ENCODE measurements around the gene MARCO.

MARCO gene

DNA sequence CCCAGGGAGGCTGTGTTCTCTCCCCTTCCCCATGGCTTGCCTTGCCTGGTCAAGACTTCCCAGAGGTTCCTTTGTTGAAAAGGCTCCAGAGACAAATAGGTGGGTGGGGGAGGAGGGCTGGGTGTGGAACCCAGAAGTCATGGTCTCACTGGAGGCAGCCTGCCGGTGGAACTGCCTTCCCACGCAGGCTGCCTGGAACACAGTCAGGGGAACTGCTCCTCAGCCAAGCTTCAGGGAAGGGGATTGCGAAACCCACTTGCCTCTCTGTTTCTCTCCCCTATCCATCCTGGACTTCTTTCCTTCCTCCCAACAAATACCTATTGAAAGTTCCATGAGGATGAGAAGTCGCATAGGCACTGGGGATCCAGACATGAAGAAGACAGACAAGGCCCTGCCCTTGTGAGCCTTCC lies 31.6 kb downstream of the MARCO start:
- Histone ChIP-seq H3K27ac (ENCODE audit: insufficient read depth in 1 of 2, low read depth in 1 of 2, low read length in 2 of 2, poor library complexity in 1 of 2, severe bottlenecking in 2 of 2) (no peak overlapping the region), H3K9me3 (ENCODE audit: control extremely low read depth in 1 of 5, control insufficient read depth in 4 of 5, insufficient read depth in 2 of 5, low read depth in 1 of 5, low read length in 4 of 5) (peaks cover 0 to 9% (median 0%) of the 10 kb centered on the region in 5 experiments), H3K36me3 (ENCODE audit: control insufficient read depth in 4 of 4, insufficient read depth in 4 of 4, low read length in 3 of 4) (no peaks in the 10 kb centered on the region), H3K4me1 (ENCODE audit: control extremely low read depth in 1 of 4, control insufficient read depth in 4 of 4, insufficient read depth in 4 of 4, low read length in 3 of 4) (no peaks in the 10 kb centered on the region), H3K4me3 (ENCODE audit: control insufficient read depth in 1 of 7, extremely low read depth in 1 of 7, insufficient read depth in 4 of 7, low read depth in 2 of 7, low read length in 6 of 7) (no peak overlapping the region), H3K27me3 (replicated peaks in 2 of 5; ENCODE audit: control insufficient read depth in 4 of 5, insufficient read depth in 5 of 5, low read length in 4 of 5) (peaks cover 0 to 37% (median 0%) of the 10 kb centered on the region in 5 experiments)
- DNase-seq: no peak
- POLR2A ChIA-PET: no interaction called here
- WGBS (ENCODE audit: insufficient coverage): 74% methylated on average over 4 of the region's 4 CpGs
- CTCF ChIA-PET: no interaction called here

DNA sequence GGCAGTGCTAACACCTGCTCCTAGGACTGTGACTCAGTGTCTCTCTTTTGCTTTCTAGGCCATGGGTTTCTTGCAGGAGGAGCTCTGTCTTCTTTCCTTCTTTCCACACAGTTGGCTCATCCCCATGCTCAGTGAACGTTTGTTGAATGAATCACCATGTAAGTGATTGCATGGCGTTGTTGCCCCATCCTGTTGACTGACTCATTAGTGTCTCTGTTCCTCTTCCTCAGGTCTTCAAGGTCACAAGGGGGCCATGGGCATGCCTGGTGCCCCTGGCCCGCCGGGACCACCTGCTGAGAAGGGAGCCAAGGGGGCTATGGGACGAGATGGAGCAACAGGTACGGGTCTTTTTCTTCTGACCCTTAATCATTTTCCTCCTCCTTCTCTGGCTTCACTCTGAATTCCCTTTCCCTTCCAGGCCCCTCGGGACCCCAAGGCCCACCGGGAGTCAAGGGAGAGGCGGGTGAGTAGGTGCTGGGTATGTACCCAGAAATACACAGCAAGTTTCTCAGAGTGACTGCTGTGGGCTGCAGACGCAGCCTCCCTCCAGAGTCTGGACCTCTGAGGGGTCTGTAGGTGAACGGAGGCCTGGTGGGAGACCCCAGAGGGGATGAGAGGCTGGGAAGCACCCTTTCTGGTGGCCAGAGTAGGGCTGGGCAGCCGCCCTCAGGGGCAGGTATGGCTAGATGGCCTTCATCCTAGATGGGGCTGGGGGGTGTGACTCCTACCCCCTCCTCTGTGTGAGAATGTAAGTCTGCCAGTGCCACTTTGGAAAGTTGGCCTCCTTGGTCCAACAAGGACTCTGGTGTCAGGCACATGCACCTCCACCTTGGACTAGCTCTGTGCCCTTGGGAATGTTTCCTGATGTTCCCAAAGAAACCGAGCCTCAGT lies 32.4 kb downstream of the MARCO start:
- Histone ChIP-seq H3K9me3 (ENCODE audit: control extremely low read depth in 1 of 5, control insufficient read depth in 4 of 5, insufficient read depth in 2 of 5, low read depth in 1 of 5, low read length in 4 of 5) (peaks cover 0 to 9% (median 0%) of the 10 kb centered on the region in 5 experiments), H3K27me3 (replicated peaks in 2 of 5; ENCODE audit: control insufficient read depth in 4 of 5, insufficient read depth in 5 of 5, low read length in 4 of 5) (peaks cover 0 to 42% (median 0%) of the 10 kb centered on the region in 5 experiments), H3K4me1 (ENCODE audit: control extremely low read depth in 1 of 4, control insufficient read depth in 4 of 4, insufficient read depth in 4 of 4, low read length in 3 of 4) (no peaks in the 10 kb centered on the region), H3K27ac (ENCODE audit: insufficient read depth in 1 of 2, low read depth in 1 of 2, low read length in 2 of 2, poor library complexity in 1 of 2, severe bottlenecking in 2 of 2) (no peak overlapping the region), H3K4me3 (ENCODE audit: control insufficient read depth in 1 of 7, extremely low read depth in 1 of 7, insufficient read depth in 4 of 7, low read depth in 2 of 7, low read length in 6 of 7) (no peak overlapping the region), H3K36me3 (ENCODE audit: control insufficient read depth in 4 of 4, insufficient read depth in 4 of 4, low read length in 3 of 4) (no peaks in the 10 kb centered on the region)
- ChIA-PET CTCF (no interaction called here), POLR2A (interaction anchor here (0.7 kb wide), 1 partner anchor 260 kb away, joined by 3 read pairs; no protein-coding TSS in a partner anchor)
- peak in 1 of 3 donors; percentile 4 for DNase-seq
- 96% methylated on average over 5 of the region's 13 CpGs for WGBS (ENCODE audit: insufficient coverage)

- Histone ChIP-seq H3K9me3 (ENCODE audit: control extremely low read depth in 1 of 5, control insufficient read depth in 4 of 5, insufficient read depth in 2 of 5, low read depth in 1 of 5, low read length in 4 of 5) (peaks cover 0 to 9% (median 0%) of the 10 kb centered on the region in 5 experiments), H3K36me3 (ENCODE audit: control insufficient read depth in 4 of 4, insufficient read depth in 4 of 4, low read length in 3 of 4) (no peaks in the 10 kb centered on the region), H3K4me1 (ENCODE audit: control extremely low read depth in 1 of 4, control insufficient read depth in 4 of 4, insufficient read depth in 4 of 4, low read length in 3 of 4) (no peaks in the 10 kb centered on the region), H3K27me3 (replicated peaks in 2 of 5; ENCODE audit: control insufficient read depth in 4 of 5, insufficient read depth in 5 of 5, low read length in 4 of 5) (peaks cover 0 to 46% (median 0%) of the 10 kb centered on the region in 5 experiments), H3K27ac (ENCODE audit: insufficient read depth in 1 of 2, low read depth in 1 of 2, low read length in 2 of 2, poor library complexity in 1 of 2, severe bottlenecking in 2 of 2) (no peak overlapping the region), H3K4me3 (ENCODE audit: control insufficient read depth in 1 of 7, extremely low read depth in 1 of 7, insufficient read depth in 4 of 7, low read depth in 2 of 7, low read length in 6 of 7) (no peak overlapping the region)
- ChIA-PET POLR2A (no interaction called here), CTCF (no interaction called here)
- DNase-seq: no peak
- 56% methylated on average over 3 of the region's 5 CpGs for WGBS (ENCODE audit: insufficient coverage)
Measured at GRCh38 chr2:118975133-118975532, 33.1 kb downstream of the MARCO start.

- POLR2A ChIA-PET: no interaction called here
- CTCF ChIA-PET: no interaction called here
- no peak overlapping the region for H3K4me3 ChIP-seq (ENCODE audit: control insufficient read depth in 1 of 7, extremely low read depth in 1 of 7, insufficient read depth in 4 of 7, low read depth in 2 of 7, low read length in 6 of 7)
- DNase-seq: no peak
- peaks cover 0 to 9% (median 0%) of the 10 kb centered on the region in 5 experiments for H3K9me3 ChIP-seq (ENCODE audit: control extremely low read depth in 1 of 5, control insufficient read depth in 4 of 5, insufficient read depth in 2 of 5, low read depth in 1 of 5, low read length in 4 of 5)
- H3K27me3 ChIP-seq (replicated peaks in 2 of 5; ENCODE audit: control insufficient read depth in 4 of 5, insufficient read depth in 5 of 5, low read length in 4 of 5): peaks cover 0 to 41% (median 0%) of the 10 kb centered on the region in 5 experiments
- H3K27ac ChIP-seq (ENCODE audit: insufficient read depth in 1 of 2, low read depth in 1 of 2, low read length in 2 of 2, poor library complexity in 1 of 2, severe bottlenecking in 2 of 2): no peak overlapping the region
- WGBS (ENCODE audit: insufficient coverage): 100% methylated on average over 1 of the region's 2 CpGs
- no peaks in the 10 kb centered on the region for H3K36me3 ChIP-seq (ENCODE audit: control insufficient read depth in 4 of 4, insufficient read depth in 4 of 4, low read length in 3 of 4)
- no peaks in the 10 kb centered on the region for H3K4me1 ChIP-seq (ENCODE audit: control extremely low read depth in 1 of 4, control insufficient read depth in 4 of 4, insufficient read depth in 4 of 4, low read length in 3 of 4)
Measured at GRCh38 chr2:118978064-118978463, 36.1 kb downstream of the MARCO start.

- 76% methylated on average over 5 of the region's 5 CpGs for WGBS (ENCODE audit: insufficient coverage)
- peaks cover 0 to 9% (median 0%) of the 10 kb centered on the region in 5 experiments for H3K9me3 ChIP-seq (ENCODE audit: control extremely low read depth in 1 of 5, control insufficient read depth in 4 of 5, insufficient read depth in 2 of 5, low read depth in 1 of 5, low read length in 4 of 5)
- H3K27me3 ChIP-seq (replicated peaks in 2 of 5; ENCODE audit: control insufficient read depth in 4 of 5, insufficient read depth in 5 of 5, low read length in 4 of 5): peaks cover 0 to 34% (median 0%) of the 10 kb centered on the region in 5 experiments
- DNase-seq: no peak
- H3K36me3 ChIP-seq (ENCODE audit: control insufficient read depth in 4 of 4, insufficient read depth in 4 of 4, low read length in 3 of 4): no peaks in the 10 kb centered on the region
- CTCF ChIA-PET: interaction anchor here (1.5 kb wide), 1 partner anchor 12 kb away, joined by 3 read pairs; no protein-coding TSS in a partner anchor
- no peak overlapping the region for H3K4me3 ChIP-seq (ENCODE audit: control insufficient read depth in 1 of 7, extremely low read depth in 1 of 7, insufficient read depth in 4 of 7, low read depth in 2 of 7, low read length in 6 of 7)
- POLR2A ChIA-PET: no interaction called here
- no peaks in the 10 kb centered on the region for H3K4me1 ChIP-seq (ENCODE audit: control extremely low read depth in 1 of 4, control insufficient read depth in 4 of 4, insufficient read depth in 4 of 4, low read length in 3 of 4)
- H3K27ac ChIP-seq (ENCODE audit: insufficient read depth in 1 of 2, low read depth in 1 of 2, low read length in 2 of 2, poor library complexity in 1 of 2, severe bottlenecking in 2 of 2): no peak overlapping the region
Measured at GRCh38 chr2:118979152-118979861, 37.3 kb downstream of the MARCO start.

DNA sequence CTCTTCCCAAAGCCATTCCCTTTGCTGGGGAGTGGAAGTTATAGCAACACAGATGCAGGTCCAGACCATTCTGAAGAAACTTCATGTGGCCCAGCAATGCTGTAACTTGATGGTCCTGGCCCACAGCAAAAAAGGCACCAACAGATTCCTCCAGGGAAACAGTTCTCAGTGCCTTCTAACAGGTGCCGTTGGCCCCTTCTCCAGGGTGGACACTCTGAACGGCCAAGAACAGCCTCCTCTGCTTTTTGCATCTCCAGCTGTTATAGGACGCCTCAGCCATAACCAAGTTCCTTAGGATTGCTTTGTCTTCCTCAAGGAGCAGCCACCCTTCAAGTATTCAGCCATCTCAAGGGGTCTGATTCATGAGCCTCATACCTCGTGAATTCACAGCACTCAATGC lies 38.0 kb downstream of the MARCO start:
- POLR2A ChIA-PET: no interaction called here
- no peak overlapping the region for H3K4me3 ChIP-seq (ENCODE audit: control insufficient read depth in 1 of 7, extremely low read depth in 1 of 7, insufficient read depth in 4 of 7, low read depth in 2 of 7, low read length in 6 of 7)
- WGBS (ENCODE audit: insufficient coverage): 97% methylated on average over 4 of the region's 4 CpGs
- peaks cover 0 to 9% (median 0%) of the 10 kb centered on the region in 5 experiments for H3K9me3 ChIP-seq (ENCODE audit: control extremely low read depth in 1 of 5, control insufficient read depth in 4 of 5, insufficient read depth in 2 of 5, low read depth in 1 of 5, low read length in 4 of 5)
- CTCF ChIA-PET: interaction anchor here (1.5 kb wide), 1 partner anchor 12 kb away, joined by 3 read pairs; no protein-coding TSS in a partner anchor
- no peaks in the 10 kb centered on the region for H3K4me1 ChIP-seq (ENCODE audit: control extremely low read depth in 1 of 4, control insufficient read depth in 4 of 4, insufficient read depth in 4 of 4, low read length in 3 of 4)
- no peaks in the 10 kb centered on the region for H3K36me3 ChIP-seq (ENCODE audit: control insufficient read depth in 4 of 4, insufficient read depth in 4 of 4, low read length in 3 of 4)
- H3K27me3 ChIP-seq (replicated peaks in 2 of 5; ENCODE audit: control insufficient read depth in 4 of 5, insufficient read depth in 5 of 5, low read length in 4 of 5): peaks cover 0 to 30% (median 0%) of the 10 kb centered on the region in 5 experiments
- H3K27ac ChIP-seq (ENCODE audit: insufficient read depth in 1 of 2, low read depth in 1 of 2, low read length in 2 of 2, poor library complexity in 1 of 2, severe bottlenecking in 2 of 2): no peak overlapping the region
- DNase-seq: no peak

DNA sequence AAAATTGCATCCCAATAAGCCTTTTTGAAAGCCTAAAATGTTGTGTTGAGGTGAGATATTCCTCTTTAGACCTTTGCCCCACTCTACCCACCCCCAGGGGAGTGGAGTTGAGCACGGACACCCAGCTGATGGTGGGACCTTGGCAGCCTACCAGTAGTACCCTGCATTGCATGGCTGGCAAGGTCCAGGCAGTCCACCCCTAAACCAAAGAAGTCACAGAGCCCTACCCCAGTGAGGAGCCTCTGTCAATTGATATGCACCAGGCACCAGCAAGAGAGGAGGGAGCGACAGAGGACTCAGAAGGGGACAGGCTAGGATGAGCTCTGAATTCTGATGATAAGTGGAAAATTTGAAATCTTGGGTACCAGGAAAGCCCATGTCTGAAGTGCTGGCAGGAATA lies 38.6 kb downstream of the MARCO start:
- Histone ChIP-seq H3K9me3 (ENCODE audit: control extremely low read depth in 1 of 5, control insufficient read depth in 4 of 5, insufficient read depth in 2 of 5, low read depth in 1 of 5, low read length in 4 of 5) (peaks cover 0 to 9% (median 0%) of the 10 kb centered on the region in 5 experiments), H3K27ac (ENCODE audit: insufficient read depth in 1 of 2, low read depth in 1 of 2, low read length in 2 of 2, poor library complexity in 1 of 2, severe bottlenecking in 2 of 2) (no peak overlapping the region), H3K36me3 (ENCODE audit: control insufficient read depth in 4 of 4, insufficient read depth in 4 of 4, low read length in 3 of 4) (no peaks in the 10 kb centered on the region), H3K4me3 (ENCODE audit: control insufficient read depth in 1 of 7, extremely low read depth in 1 of 7, insufficient read depth in 4 of 7, low read depth in 2 of 7, low read length in 6 of 7) (no peak overlapping the region), H3K27me3 (replicated peaks in 2 of 5; ENCODE audit: control insufficient read depth in 4 of 5, insufficient read depth in 5 of 5, low read length in 4 of 5) (peaks cover 0 to 26% (median 0%) of the 10 kb centered on the region in 5 experiments), H3K4me1 (ENCODE audit: control extremely low read depth in 1 of 4, control insufficient read depth in 4 of 4, insufficient read depth in 4 of 4, low read length in 3 of 4) (no peaks in the 10 kb centered on the region)
- WGBS (ENCODE audit: insufficient coverage): 100% methylated on average over 1 of the region's 2 CpGs
- POLR2A ChIA-PET: no interaction called here
- CTCF ChIA-PET: no interaction called here
- no peak for DNase-seq

Data from common myeloid progenitor, CD34-positive (primary cell).